T-helper 2 cell treated with Interferon-gamma antibody and Interleukin-4, amounts not matched to agents 5 μg/mL and 100 μg/mL, for 36 hours (primary cell): ENCODE data around the gene HEBP2.

Experiments
- DNase-seq: peaks from one replicate; pipeline ENCODE4 v3.0.0; 2021; ENCODE audit warnings: low spot score
- H3K27ac Mint-ChIP-seq: one replicate; pipeline ENCODE4 v1.8.0; 2021; ENCODE audit warnings: mild to moderate bottlenecking, mixed read lengths
- H3K27me3 Mint-ChIP-seq: one replicate; pipeline ENCODE4 v1.8.0; 2021; ENCODE audit warnings: low read depth, mixed read lengths
- H3K36me3 Mint-ChIP-seq: one replicate; pipeline ENCODE4 v1.8.0; 2021; ENCODE audit warnings: low read depth, mixed read lengths
- H3K4me1 Mint-ChIP-seq: one replicate; pipeline ENCODE4 v1.8.0; 2021; ENCODE audit warnings: low read depth, mixed read lengths
- H3K4me3 Mint-ChIP-seq: one replicate; pipeline ENCODE4 v1.8.0; 2022; ENCODE audit warnings: mild to moderate bottlenecking, moderate library complexity, mixed read lengths
- H3K9me3 Mint-ChIP-seq: one replicate; pipeline ENCODE4 v1.8.0; 2021; ENCODE audit warnings: mixed read lengths

The HEBP2 gene

DNA sequence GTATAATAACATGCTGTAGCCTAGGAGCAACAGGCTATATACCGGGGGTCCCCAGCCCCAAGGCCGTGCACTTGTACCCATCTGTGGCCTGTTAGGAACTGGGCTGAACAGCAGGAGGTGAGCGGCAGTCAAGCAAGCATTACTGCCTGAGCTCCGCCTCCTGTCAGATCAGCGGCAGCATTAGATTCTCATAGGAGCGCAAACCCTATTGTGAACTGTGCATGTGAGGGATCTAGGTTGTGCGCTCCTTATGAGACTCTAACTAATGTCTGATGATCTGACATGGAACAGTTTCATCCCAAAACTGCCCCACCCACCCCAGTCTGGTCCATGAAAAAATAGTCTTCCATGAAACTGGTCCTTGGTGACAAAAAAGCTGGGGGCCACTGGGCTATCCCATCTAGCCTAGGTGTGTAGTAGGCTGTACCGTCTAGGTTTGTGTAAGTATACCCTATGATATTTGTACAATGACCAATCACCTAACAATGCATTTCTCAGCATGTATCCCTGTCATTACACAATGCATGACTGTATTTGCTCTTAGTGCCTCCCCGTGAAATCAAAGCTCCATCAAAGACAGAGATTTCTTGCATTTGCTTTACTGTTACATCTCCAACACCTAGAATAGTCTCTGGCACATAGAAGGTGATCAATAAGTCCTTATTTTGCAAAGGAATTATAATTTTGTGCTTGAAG lies 64.4 kb downstream of the HEBP2 start:
- H3K4me1 Mint-ChIP-seq = peaks cover 7% of the 10 kb centered on the region
- no peak for DNase-seq
- H3K4me3 Mint-ChIP-seq = no peak overlapping the region
- H3K27ac Mint-ChIP-seq = no peak overlapping the region
- no peaks in the 10 kb centered on the region for H3K36me3 Mint-ChIP-seq
- H3K9me3 Mint-ChIP-seq = no peaks in the 10 kb centered on the region
- H3K27me3 Mint-ChIP-seq = peaks cover 6% of the 10 kb centered on the region
